ELF-1 (cell line): ENCODE results near the gene NFE2L2.
"Not testable (repeated sequence)": the region's sequence is repeated elsewhere in the genome, so short reads cannot be mapped to it uniquely, and the experiment has no call there.

Experiments used
- DNase-seq: peaks from one replicate; pipeline ENCODE4 v3.0.0-alpha.2; 2016; ENCODE audit warnings: low read depth, low spot score

Gene NFE2L2

GRCh38 chr2:177237932-177238331 is 26.6 kb downstream of the NFE2L2 start:
- DNase-seq, result no peak

GRCh38 chr2:177235855-177236437 is 28.6 kb downstream of the NFE2L2 start:
- no peak for DNase-seq

- no peak for DNase-seq
Observed at GRCh38 chr2:177234267-177234666, 30.3 kb downstream of the NFE2L2 start.

GRCh38 chr2:177232098-177232704 is 32.3 kb downstream of the NFE2L2 start:
- no peak for DNase-seq

GRCh38 chr2:177231270-177231669 is 33.3 kb downstream of the NFE2L2 start:
- DNase-seq, result no peak

- no peak for DNase-seq
Observed at GRCh38 chr2:177229442-177230242, 34.9 kb downstream of the NFE2L2 start.

- no peak for DNase-seq
Observed at GRCh38 chr2:177225965-177226360, 38.6 kb downstream of the NFE2L2 start.

GRCh38 chr2:177223436-177223835 is 41.1 kb downstream of the NFE2L2 start:
- DNase-seq, result not testable (repeated sequence)

- DNase-seq, result no peak
Observed at GRCh38 chr2:177221970-177222369, 42.6 kb downstream of the NFE2L2 start.

- no peak for DNase-seq
Observed at GRCh38 chr2:177221534-177221933, 43.0 kb downstream of the NFE2L2 start.

- not testable (repeated sequence) for DNase-seq
Observed at GRCh38 chr2:177219787-177220186, 44.7 kb downstream of the NFE2L2 start.

GRCh38 chr2:177217247-177217843 is 47.2 kb downstream of the NFE2L2 start:
- DNase-seq, result no peak

- DNase-seq, result peak; percentile 87
Observed at GRCh38 chr2:177212891-177213856, 51.4 kb downstream of the NFE2L2 start.

GRCh38 chr2:177212106-177212890 is 52.2 kb downstream of the NFE2L2 start, which contains the start of gene HNRNPA3:
TSS of gene HNRNPA3 (plus strand) at chr2:177212794. CDS start at chr2:177212800, 6 bp downstream.
- DNase-seq, result peak; percentile 100

GRCh38 chr2:177211576-177212105 is 52.9 kb downstream of the NFE2L2 start:
- no peak for DNase-seq

GRCh38 chr2:177211169-177211568 is 53.4 kb downstream of the NFE2L2 start:
- no peak for DNase-seq

- DNase-seq, result no peak
Observed at GRCh38 chr2:177207101-177207500, 57.4 kb downstream of the NFE2L2 start.

- no peak for DNase-seq
Observed at GRCh38 chr2:177204417-177204816, 60.1 kb downstream of the NFE2L2 start.

GRCh38 chr2:177201919-177202346 is 62.6 kb downstream of the NFE2L2 start:
- no peak for DNase-seq

GRCh38 chr2:177200419-177200818 is 64.1 kb downstream of the NFE2L2 start:
- not testable (repeated sequence) for DNase-seq
